H1 (cell line): ENCODE results near the gene IQCH. TPM values are rescaled to one million over a fixed set of nuclear protein-coding genes. Genes with fewer than 3 reads are reported as not detected.

Source experiments
- EP300 ChIP-seq, 2 experiments: IDR thresholded peaks; 1 replicate in 1 of 2; 2 replicates in 1 of 2; pipeline ENCODE4 v1.6.1; 2011 to 2012; ENCODE audit warnings: low read depth in 2 of 2, low read length in 2 of 2, mild to moderate bottlenecking in 2 of 2, borderline replicate concordance in 1 of 2, inconsistent platforms in 1 of 2, moderate library complexity in 1 of 2
- JUND ChIP-seq: IDR thresholded peaks from 2 replicates; pipeline ENCODE4 v1.6.1; 2011; ENCODE audit warnings: mild to moderate bottlenecking, improper control_type of control experiment, low read length
- SP4 ChIP-seq: IDR thresholded peaks from 2 replicates; pipeline ENCODE4 v1.6.1; 2012; ENCODE audit warnings: low read length, inconsistent platforms
- polyA plus RNA-seq, 7 experiments: library from polyadenylated mRNA; depleted of rRNA in 3 of 7; stranded (reverse) in 5 of 7; unstranded in 2 of 7; fragments of >200 nt in 5 of 7; fragments of 200-250 nt in 2 of 7; gene quantifications; 1 replicate in 5 of 7; 2 replicates in 1 of 7; 4 replicates in 1 of 7; pipeline versions ENCODE4 v1.2.1 to v1.2.3, GENCODE V29; 2011 to 2013; ENCODE audit warnings: missing spikeins in 2 of 7, mixed read lengths in 2 of 7
- total RNA-seq: library from RNA; stranded (reverse); fragmentation: NEBNext Ultra II Directional; extraction: Animal tissue kit (Norgen Biotek cat#: 25700); gene quantifications from 2 replicates; pipeline ENCODE4 v1.2.1, GENCODE V29; 2021

The IQCH gene
- total and polyA plus RNA-seq, 2 of the 8 experiments (the other 6 are each of a cell fraction or from before 2014, with no cell fraction given), result 0.60 to 1.9 TPM

- TF ChIP-seq JUND (no peak), SP4 (no peak), EP300 (IDR thresholded peaks at IDR 0.05; ENCODE audit: borderline replicate concordance in 1 of 2, low read depth in 2 of 2, low read length in 2 of 2) (no peak)
Observed at GRCh38 chr15:67544475-67544874, 289.9 kb downstream of the IQCH start (continued).
